H9 (cell line): ENCODE data around the gene WSB1. TPM values are rescaled to one million over a fixed set of nuclear protein-coding genes. Genes with fewer than 3 reads are reported as not detected.
A peak's percentile ranks its signal among the peaks of the same experiment; 100 is the strongest.

Experiments used
- DNase-seq: peaks from one replicate; pipeline ENCODE4 v3.0.0-alpha.2; 2017
- H2AFZ ChIP-seq: one replicate; pipeline ENCODE4 v1.6.1; 2013; ENCODE audit warnings: mild to moderate bottlenecking, low read length, control low read depth, moderate library complexity
- H2AK5ac ChIP-seq: 2 replicates; pipeline ENCODE4 v1.6.1; 2013; ENCODE audit warnings: low read length, control low read depth, mixed read lengths; ENCODE audit not compliant: insufficient read length
- H2BK120ac ChIP-seq: one replicate; pipeline ENCODE4 v1.6.1; 2013; ENCODE audit warnings: low read depth, mild to moderate bottlenecking, low read length, control low read depth, inconsistent platforms; ENCODE audit not compliant: poor library complexity, severe bottlenecking
- H2BK12ac ChIP-seq: 2 replicates; pipeline ENCODE4 v1.6.1; 2013; ENCODE audit warnings: low read length, control low read depth, mixed read lengths, low read depth; ENCODE audit not compliant: insufficient read length
- H2BK15ac ChIP-seq: 2 replicates; pipeline ENCODE4 v1.6.1; 2013; ENCODE audit warnings: low read depth, low read length, control low read depth
- H2BK20ac ChIP-seq: one replicate; pipeline ENCODE4 v1.6.1; 2013; ENCODE audit warnings: low read depth, mild to moderate bottlenecking, low read length, control low read depth, inconsistent platforms; ENCODE audit not compliant: poor library complexity, severe bottlenecking
- H2BK5ac ChIP-seq: 2 replicates; pipeline ENCODE4 v1.6.1; 2013; ENCODE audit warnings: low read length, control low read depth, mixed read lengths; ENCODE audit not compliant: insufficient read length
- H3K14ac ChIP-seq: 2 replicates; pipeline ENCODE4 v1.6.1; 2013; ENCODE audit warnings: low read length, control low read depth; ENCODE audit not compliant: insufficient read depth
- H3K18ac ChIP-seq: 2 replicates; pipeline ENCODE4 v1.6.1; 2013; ENCODE audit warnings: low read depth, mild to moderate bottlenecking, mixed read lengths, low read length, control low read depth; ENCODE audit not compliant: insufficient read length
- H3K23ac ChIP-seq: 2 replicates; pipeline ENCODE4 v1.6.1; 2013; ENCODE audit warnings: low read length, control low read depth, mixed read lengths, low read depth; ENCODE audit not compliant: insufficient read length
- H3K23me2 ChIP-seq: 2 replicates; pipeline ENCODE4 v1.6.1; 2013; ENCODE audit warnings: low read depth, mild to moderate bottlenecking, mixed read lengths, low read length, control low read depth; ENCODE audit not compliant: insufficient read length, poor library complexity, severe bottlenecking
- H3K27ac ChIP-seq: 2 replicates; pipeline ENCODE4 v1.5.1; 2013; ENCODE audit warnings: low read length, control low read depth, mixed read lengths, low read depth; ENCODE audit not compliant: insufficient read length
- H3K27me3 ChIP-seq: 2 replicates; pipeline ENCODE4 v1.6.1; 2013; ENCODE audit warnings: low read length, control low read depth, inconsistent platforms; ENCODE audit not compliant: insufficient read depth
- H3K4ac ChIP-seq: 2 replicates; pipeline ENCODE4 v1.6.1; 2013; ENCODE audit warnings: low read depth, mild to moderate bottlenecking, control low read depth, inconsistent platforms, low read length, moderate library complexity
- H3K4me1 ChIP-seq: 2 replicates; pipeline ENCODE4 v1.6.1; 2013; ENCODE audit warnings: low read length, control low read depth, inconsistent platforms; ENCODE audit not compliant: insufficient read depth
- H3K4me2 ChIP-seq: 2 replicates; pipeline ENCODE4 v1.6.1; 2013; ENCODE audit warnings: low read length, control low read depth, mixed read lengths; ENCODE audit not compliant: insufficient read length, insufficient read depth
- H3K56ac ChIP-seq: 2 replicates; pipeline ENCODE4 v1.6.1; 2013; ENCODE audit warnings: low read depth, mild to moderate bottlenecking, mixed read lengths, low read length, control low read depth; ENCODE audit not compliant: insufficient read length
- H3K79me1 ChIP-seq: 2 replicates; pipeline ENCODE4 v1.6.1; 2013; ENCODE audit warnings: low read depth, mild to moderate bottlenecking, moderate library complexity, low read length, control low read depth, inconsistent platforms; ENCODE audit not compliant: insufficient read depth, poor library complexity, severe bottlenecking
- H3K79me2 ChIP-seq: 2 replicates; pipeline ENCODE4 v1.6.1; 2013; ENCODE audit warnings: low read length, control low read depth, inconsistent platforms; ENCODE audit not compliant: insufficient read depth
- H3K9ac ChIP-seq: 2 replicates; pipeline ENCODE4 v1.6.1; 2013; ENCODE audit warnings: low read length, control low read depth, mixed read lengths; ENCODE audit not compliant: insufficient read length; ENCODE audit errors: extremely low read depth
- H3K9me3 ChIP-seq: one replicate; pipeline ENCODE4 v1.6.1; 2013; ENCODE audit warnings: low read depth, low read length, inconsistent platforms; ENCODE audit not compliant: control insufficient read depth
- H3T11ph ChIP-seq: one replicate; pipeline ENCODE4 v1.6.1; 2013; ENCODE audit warnings: mild to moderate bottlenecking, low read length, control low read depth, inconsistent platforms
- H4K20me1 ChIP-seq: one replicate; pipeline ENCODE4 v1.6.1; 2013; ENCODE audit not compliant: control insufficient read depth, insufficient read length, insufficient read depth
- H4K5ac ChIP-seq: 2 replicates; pipeline ENCODE4 v1.6.1; 2013; ENCODE audit warnings: low read depth, mild to moderate bottlenecking, mixed read lengths, low read length, control low read depth; ENCODE audit not compliant: insufficient read length
- H4K8ac ChIP-seq: replicated peaks from 2 replicates; pipeline ENCODE4 v1.6.1; 2013; ENCODE audit warnings: low read length, control low read depth, mixed read lengths, low read depth; ENCODE audit not compliant: insufficient read length
- H4K91ac ChIP-seq: 2 replicates; pipeline ENCODE4 v1.6.1; 2013; ENCODE audit warnings: low read depth, mild to moderate bottlenecking, moderate library complexity, mixed read lengths, low read length, control low read depth; ENCODE audit not compliant: insufficient read length
- H3K27ac Mint-ChIP-seq, 3 experiments: 2 replicates in 2 of 3; 3 replicates in 1 of 3; pipeline ENCODE4 v1.8.0; 2020 to 2021; ENCODE audit warnings: mixed read lengths in 3 of 3, mild to moderate bottlenecking in 1 of 3, moderate library complexity in 1 of 3
- H3K27me3 Mint-ChIP-seq: 2 replicates; pipeline ENCODE4 v1.8.0; 2021; ENCODE audit warnings: low read depth, mild to moderate bottlenecking, moderate library complexity, mixed read lengths
- H3K36me3 Mint-ChIP-seq, 3 experiments: 2 replicates in 2 of 3; 3 replicates in 1 of 3; pipeline ENCODE4 v1.8.0; 2020 to 2021; ENCODE audit warnings: low read depth in 3 of 3, mixed read lengths in 3 of 3; ENCODE audit not compliant: insufficient read depth in 1 of 3
- H3K4me1 Mint-ChIP-seq, 2 experiments: 2 replicates each; pipeline ENCODE4 v1.8.0; 2020; ENCODE audit warnings: mixed read lengths in 2 of 2
- H3K4me3 Mint-ChIP-seq, 2 experiments: 2 replicates in 1 of 2; 3 replicates in 1 of 2; pipeline ENCODE4 v1.8.0; 2020 to 2021; ENCODE audit warnings: mild to moderate bottlenecking in 2 of 2, mixed read lengths in 2 of 2, moderate library complexity in 1 of 2
- H3K9me3 Mint-ChIP-seq, 2 experiments: 2 replicates in 1 of 2; 3 replicates in 1 of 2; pipeline ENCODE4 v1.8.0; 2020; ENCODE audit warnings: mild to moderate bottlenecking in 2 of 2, mixed read lengths in 2 of 2, moderate library complexity in 1 of 2
- CTCF ChIP-seq: fragments of 200-600 bp; sonication (generic); conservative IDR thresholded peaks from 3 replicates; pipeline ENCODE4 v1.8.0; 2021; ENCODE audit warnings: antibody characterized with exemption, mild to moderate bottlenecking
- WGBS: extraction: QIAGEN DNeasy Blood & Tissue Kit; methylation state at CpG from one replicate; pipeline ENCODE4 v1.1.7; 2013; ENCODE audit warnings: missing lambda C conversion rate, low lambda C conversion rate, mixed read lengths; ENCODE audit not compliant: insufficient read length; ENCODE audit errors: extremely low coverage; 5-methylcytosine and 5-hydroxymethylcytosine counted together
- total RNA-seq: library from RNA; stranded (reverse); gene quantifications from 2 replicates; pipeline ENCODE4 v1.2.1, GENCODE V29; 2021

WSB1 gene
- total RNA-seq, 1 experiment from 2014 or later: 187 TPM

- Histone ChIP-seq H4K20me1 (no peaks in the 10 kb centered on the region), H3K4me1 (peaks cover 6% of the 10 kb centered on the region; the same call in 1 of the 2 replicates), H2BK12ac (no peak overlapping the region), H3K18ac (no peak overlapping the region), H3K9me3 (no peaks in the 10 kb centered on the region), H3K56ac (no peak overlapping the region), H2BK5ac (no peak overlapping the region), H2BK120ac (no peak overlapping the region), H4K91ac (no peak overlapping the region), H3K79me1 (no peaks in the 10 kb centered on the region), H3K79me2 (no peaks in the 10 kb centered on the region), H3K9ac (no peak overlapping the region), H2BK15ac (no peak overlapping the region), H3T11ph (no peak overlapping the region), H3K4ac (no peak overlapping the region), H3K23ac (no peak overlapping the region), H4K8ac (no peak overlapping the region), H3K27ac (no peak overlapping the region), H2AK5ac (no peak overlapping the region), H3K23me2 (peaks cover 6% of the 10 kb centered on the region), H3K27me3 (no peaks in the 10 kb centered on the region), H2AFZ (no peak overlapping the region), H3K4me2 (no peak overlapping the region), H2BK20ac (no peak overlapping the region), H4K5ac (no peak overlapping the region), H3K14ac (no peak overlapping the region)
- TF ChIP-seq CTCF: no peak
- no peak overlapping the region; a peak in 1 of 7 replicates for H3K27ac Mint-ChIP-seq
- peaks cover 23 to 41% of the 10 kb centered on the region in 2 experiments for H3K4me1 Mint-ChIP-seq
- H3K27me3 Mint-ChIP-seq: no peaks in the 10 kb centered on the region
- H3K36me3 Mint-ChIP-seq: peaks cover 1 to 13% (median 2%) of the 10 kb centered on the region in 3 experiments; a peak in 3 of 7 replicates
- no peaks in the 10 kb centered on the region; a peak in 1 of 5 replicates for H3K9me3 Mint-ChIP-seq
- peak overlapping the region in 1 of 2 experiments; percentile 70; a peak in 2 of 5 replicates for H3K4me3 Mint-ChIP-seq
- DNase-seq: no peak
- no CpG with 5 or more reads among the region's 2 CpGs for WGBS
These were observed 54.3 kb downstream of the WSB1 start for GRCh38 chr17:27348196-27348595.
